WTC11 (cell line): ENCODE data around the gene STXBP3. TPM values are rescaled to one million over a fixed set of nuclear protein-coding genes. Genes with fewer than 3 reads are reported as not detected.

ENCODE experiments used
- ATAC-seq: fragments of 200-7000 bp; cut with Tn5 transposase; 2 replicates; pipeline ENCODE4 v1.10.0; 2021; ENCODE audit warnings: mild to moderate bottlenecking, moderate library complexity
- CTCF ChIA-PET: fragments of 300-600 bp; sonication (Branson Sonifier 250); formaldehyde crosslinking; loops from one replicate; lab custom pipeline; 2021; ENCODE audit warnings: antibody characterized with exemption; lab: Charles Lee
- POLR2A ChIA-PET: fragments of 350-600 bp; sonication (Branson Sonifier 250); formaldehyde crosslinking; loops from one replicate; lab custom pipeline; 2021; ENCODE audit warnings: antibody characterized with exemption; lab: Charles Lee
- DNase-seq: peaks from one replicate; pipeline ENCODE4 v3.0.0; 2021; ENCODE audit warnings: low spot score
- H3K27ac Mint-ChIP-seq: 2 replicates; pipeline ENCODE4 v1.8.0; 2021; ENCODE audit warnings: mixed read lengths
- H3K27me3 Mint-ChIP-seq: 2 replicates; pipeline ENCODE4 v1.8.0; 2021; ENCODE audit warnings: low read depth, mild to moderate bottlenecking, moderate library complexity, mixed read lengths
- H3K36me3 Mint-ChIP-seq: 2 replicates; pipeline ENCODE4 v1.8.0; 2021; ENCODE audit warnings: mixed read lengths
- H3K4me1 Mint-ChIP-seq: 2 replicates; pipeline ENCODE4 v1.8.0; 2022; ENCODE audit warnings: mixed read lengths
- H3K4me3 Mint-ChIP-seq: 2 replicates; pipeline ENCODE4 v1.8.0; 2021; ENCODE audit warnings: mild to moderate bottlenecking, moderate library complexity, mixed read lengths
- H3K9me3 Mint-ChIP-seq: 2 replicates; pipeline ENCODE4 v1.8.0; 2021; ENCODE audit warnings: mixed read lengths
- EMX1 ChIP-seq: fragments of 250-450 bp; sonication (Bioruptor Pico); IDR thresholded peaks from 2 replicates; pipeline ENCODE4 v1.8.0; 2021; ENCODE audit warnings: mild to moderate bottlenecking
- JAZF1 ChIP-seq: fragments of 250-450 bp; sonication (Bioruptor Pico); IDR thresholded peaks from 2 replicates; pipeline ENCODE4 v1.9.0; 2021; ENCODE audit warnings: moderate library complexity, mild to moderate bottlenecking, inconsistent platforms
- MXD4 ChIP-seq: fragments of 250-450 bp; sonication (Bioruptor Pico); IDR thresholded peaks from 2 replicates; pipeline ENCODE4 v1.8.0; 2021; ENCODE audit warnings: mild to moderate bottlenecking, moderate library complexity, borderline replicate concordance
- MYBL2 ChIP-seq: sonication (generic); formaldehyde crosslinking; IDR thresholded peaks from 2 replicates; pipeline ENCODE4 v1.8.1; 2023; ENCODE audit warnings: mild to moderate bottlenecking, moderate library complexity, missing genetic modification reagents
- NFYB ChIP-seq: sonication (generic); formaldehyde crosslinking; conservative IDR thresholded peaks from 2 replicates; pipeline ENCODE4 v1.8.0; 2022; ENCODE audit warnings: low read depth, missing genetic modification reagents
- OVOL2 ChIP-seq: fragments of 250-450 bp; sonication (Bioruptor Pico); IDR thresholded peaks from 2 replicates; pipeline ENCODE4 v1.9.0; 2021; ENCODE audit warnings: mild to moderate bottlenecking, borderline replicate concordance
- RELA ChIP-seq: sonication (generic); formaldehyde crosslinking; IDR thresholded peaks from 2 replicates; pipeline ENCODE4 v1.8.1; 2022; ENCODE audit warnings: missing genetic modification reagents, mild to moderate bottlenecking, borderline replicate concordance
- RORB ChIP-seq: fragments of 250-450 bp; sonication (Bioruptor Pico); IDR thresholded peaks from 2 replicates; pipeline ENCODE4 v1.9.0; 2021; ENCODE audit warnings: mild to moderate bottlenecking
- SOX15 ChIP-seq: fragments of 250-450 bp; sonication (Bioruptor Pico); IDR thresholded peaks from 2 replicates; pipeline ENCODE4 v1.9.0; 2021; ENCODE audit warnings: mild to moderate bottlenecking
- SP1 ChIP-seq: sonication (generic); formaldehyde crosslinking; conservative IDR thresholded peaks from 2 replicates; pipeline ENCODE4 v1.8.1; 2022; ENCODE audit warnings: missing genetic modification reagents
- ZNF219 ChIP-seq: sonication (generic); formaldehyde crosslinking; IDR thresholded peaks from 2 replicates; pipeline ENCODE4 v1.8.0; 2023; ENCODE audit warnings: missing genetic modification reagents, mild to moderate bottlenecking, borderline replicate concordance
- total RNA-seq: library from RNA; stranded (reverse); gene quantifications from 3 replicates; pipeline ENCODE4 v1.2.3, GENCODE V29; 2021
- TF ChIP-seq, protein P1 (sequence below): fragments of 250-450 bp; sonication (Bioruptor Pico); IDR thresholded peaks from 2 replicates; pipeline ENCODE4 v1.9.0; 2021; ENCODE audit warnings: mild to moderate bottlenecking, borderline replicate concordance
- TF ChIP-seq, protein P2 (sequence below): fragments of 200-600 bp; IDR thresholded peaks from 2 replicates; pipeline ENCODE4 v1.8.0; 2022; ENCODE audit warnings: antibody characterized with exemption
- TF ChIP-seq, protein P3 (sequence below): sonication (generic); formaldehyde crosslinking; IDR thresholded peaks from 2 replicates; pipeline ENCODE4 v1.8.1; 2023; ENCODE audit warnings: mild to moderate bottlenecking, missing genetic modification reagents
- TF ChIP-seq, protein P4 (sequence below): sonication (generic); formaldehyde crosslinking; IDR thresholded peaks from 2 replicates; pipeline ENCODE4 v1.8.1; 2022; ENCODE audit warnings: mild to moderate bottlenecking, missing genetic modification reagents, moderate library complexity, borderline replicate concordance
- TF ChIP-seq, protein P5 (sequence below): sonication (generic); formaldehyde crosslinking; IDR thresholded peaks from 2 replicates; pipeline ENCODE4 v1.8.1; 2022; ENCODE audit warnings: mild to moderate bottlenecking, moderate library complexity, missing genetic modification reagents
- TF ChIP-seq, protein P6 (sequence below): fragments of 250-450 bp; sonication (Bioruptor Pico); IDR thresholded peaks from 2 replicates; pipeline ENCODE4 v1.9.0; 2021; ENCODE audit warnings: moderate library complexity, mild to moderate bottlenecking, inconsistent platforms, borderline replicate concordance
- TF ChIP-seq, protein P7 (sequence below): fragments of 250-450 bp; sonication (Bioruptor Pico); IDR thresholded peaks from 2 replicates; pipeline ENCODE4 v1.8.0; 2021; ENCODE audit warnings: mild to moderate bottlenecking
- TF ChIP-seq, protein P8 (sequence below): sonication (generic); formaldehyde crosslinking; IDR thresholded peaks from 2 replicates; pipeline ENCODE4 v1.8.0; 2023; ENCODE audit warnings: missing genetic modification reagents, mild to moderate bottlenecking, borderline replicate concordance

STXBP3 gene
- total RNA-seq, 1 experiment from 2014 or later, result 26.1 TPM

DNA sequence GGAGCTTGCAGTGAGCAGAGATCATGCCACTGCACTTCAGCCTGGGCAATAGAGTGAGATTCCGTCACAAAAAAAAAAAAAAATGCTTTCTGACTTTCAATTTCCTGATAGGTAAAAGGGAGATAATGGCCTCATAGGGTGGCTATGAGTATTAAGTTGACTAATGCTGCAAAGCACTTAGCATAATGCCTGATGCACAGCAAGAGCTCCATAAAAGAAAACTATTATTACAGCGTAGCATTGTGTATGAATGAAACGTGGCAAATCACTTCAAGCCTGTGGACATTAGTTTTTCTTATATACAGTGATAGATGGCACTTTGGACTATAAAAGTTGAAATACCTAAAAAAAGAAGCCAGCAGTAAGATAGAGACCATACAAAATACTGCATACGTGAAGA lies 17.0 kb upstream of the STXBP3 start (continued):
- TF ChIP-seq, protein P1, sequence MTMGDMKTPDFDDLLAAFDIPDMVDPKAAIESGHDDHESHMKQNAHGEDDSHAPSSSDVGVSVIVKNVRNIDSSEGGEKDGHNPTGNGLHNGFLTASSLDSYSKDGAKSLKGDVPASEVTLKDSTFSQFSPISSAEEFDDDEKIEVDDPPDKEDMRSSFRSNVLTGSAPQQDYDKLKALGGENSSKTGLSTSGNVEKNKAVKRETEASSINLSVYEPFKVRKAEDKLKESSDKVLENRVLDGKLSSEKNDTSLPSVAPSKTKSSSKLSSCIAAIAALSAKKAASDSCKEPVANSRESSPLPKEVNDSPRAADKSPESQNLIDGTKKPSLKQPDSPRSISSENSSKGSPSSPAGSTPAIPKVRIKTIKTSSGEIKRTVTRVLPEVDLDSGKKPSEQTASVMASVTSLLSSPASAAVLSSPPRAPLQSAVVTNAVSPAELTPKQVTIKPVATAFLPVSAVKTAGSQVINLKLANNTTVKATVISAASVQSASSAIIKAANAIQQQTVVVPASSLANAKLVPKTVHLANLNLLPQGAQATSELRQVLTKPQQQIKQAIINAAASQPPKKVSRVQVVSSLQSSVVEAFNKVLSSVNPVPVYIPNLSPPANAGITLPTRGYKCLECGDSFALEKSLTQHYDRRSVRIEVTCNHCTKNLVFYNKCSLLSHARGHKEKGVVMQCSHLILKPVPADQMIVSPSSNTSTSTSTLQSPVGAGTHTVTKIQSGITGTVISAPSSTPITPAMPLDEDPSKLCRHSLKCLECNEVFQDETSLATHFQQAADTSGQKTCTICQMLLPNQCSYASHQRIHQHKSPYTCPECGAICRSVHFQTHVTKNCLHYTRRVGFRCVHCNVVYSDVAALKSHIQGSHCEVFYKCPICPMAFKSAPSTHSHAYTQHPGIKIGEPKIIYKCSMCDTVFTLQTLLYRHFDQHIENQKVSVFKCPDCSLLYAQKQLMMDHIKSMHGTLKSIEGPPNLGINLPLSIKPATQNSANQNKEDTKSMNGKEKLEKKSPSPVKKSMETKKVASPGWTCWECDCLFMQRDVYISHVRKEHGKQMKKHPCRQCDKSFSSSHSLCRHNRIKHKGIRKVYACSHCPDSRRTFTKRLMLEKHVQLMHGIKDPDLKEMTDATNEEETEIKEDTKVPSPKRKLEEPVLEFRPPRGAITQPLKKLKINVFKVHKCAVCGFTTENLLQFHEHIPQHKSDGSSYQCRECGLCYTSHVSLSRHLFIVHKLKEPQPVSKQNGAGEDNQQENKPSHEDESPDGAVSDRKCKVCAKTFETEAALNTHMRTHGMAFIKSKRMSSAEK, result no peak
- TF ChIP-seq RELA (CRISPR knock-in tag), result no peak
- TF ChIP-seq, protein P2, sequence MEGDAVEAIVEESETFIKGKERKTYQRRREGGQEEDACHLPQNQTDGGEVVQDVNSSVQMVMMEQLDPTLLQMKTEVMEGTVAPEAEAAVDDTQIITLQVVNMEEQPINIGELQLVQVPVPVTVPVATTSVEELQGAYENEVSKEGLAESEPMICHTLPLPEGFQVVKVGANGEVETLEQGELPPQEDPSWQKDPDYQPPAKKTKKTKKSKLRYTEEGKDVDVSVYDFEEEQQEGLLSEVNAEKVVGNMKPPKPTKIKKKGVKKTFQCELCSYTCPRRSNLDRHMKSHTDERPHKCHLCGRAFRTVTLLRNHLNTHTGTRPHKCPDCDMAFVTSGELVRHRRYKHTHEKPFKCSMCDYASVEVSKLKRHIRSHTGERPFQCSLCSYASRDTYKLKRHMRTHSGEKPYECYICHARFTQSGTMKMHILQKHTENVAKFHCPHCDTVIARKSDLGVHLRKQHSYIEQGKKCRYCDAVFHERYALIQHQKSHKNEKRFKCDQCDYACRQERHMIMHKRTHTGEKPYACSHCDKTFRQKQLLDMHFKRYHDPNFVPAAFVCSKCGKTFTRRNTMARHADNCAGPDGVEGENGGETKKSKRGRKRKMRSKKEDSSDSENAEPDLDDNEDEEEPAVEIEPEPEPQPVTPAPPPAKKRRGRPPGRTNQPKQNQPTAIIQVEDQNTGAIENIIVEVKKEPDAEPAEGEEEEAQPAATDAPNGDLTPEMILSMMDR, result no peak
- TF ChIP-seq, protein P3, sequence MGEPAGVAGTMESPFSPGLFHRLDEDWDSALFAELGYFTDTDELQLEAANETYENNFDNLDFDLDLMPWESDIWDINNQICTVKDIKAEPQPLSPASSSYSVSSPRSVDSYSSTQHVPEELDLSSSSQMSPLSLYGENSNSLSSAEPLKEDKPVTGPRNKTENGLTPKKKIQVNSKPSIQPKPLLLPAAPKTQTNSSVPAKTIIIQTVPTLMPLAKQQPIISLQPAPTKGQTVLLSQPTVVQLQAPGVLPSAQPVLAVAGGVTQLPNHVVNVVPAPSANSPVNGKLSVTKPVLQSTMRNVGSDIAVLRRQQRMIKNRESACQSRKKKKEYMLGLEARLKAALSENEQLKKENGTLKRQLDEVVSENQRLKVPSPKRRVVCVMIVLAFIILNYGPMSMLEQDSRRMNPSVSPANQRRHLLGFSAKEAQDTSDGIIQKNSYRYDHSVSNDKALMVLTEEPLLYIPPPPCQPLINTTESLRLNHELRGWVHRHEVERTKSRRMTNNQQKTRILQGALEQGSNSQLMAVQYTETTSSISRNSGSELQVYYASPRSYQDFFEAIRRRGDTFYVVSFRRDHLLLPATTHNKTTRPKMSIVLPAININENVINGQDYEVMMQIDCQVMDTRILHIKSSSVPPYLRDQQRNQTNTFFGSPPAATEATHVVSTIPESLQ (CRISPR knock-in tag), result no peak
- TF ChIP-seq, protein P4, sequence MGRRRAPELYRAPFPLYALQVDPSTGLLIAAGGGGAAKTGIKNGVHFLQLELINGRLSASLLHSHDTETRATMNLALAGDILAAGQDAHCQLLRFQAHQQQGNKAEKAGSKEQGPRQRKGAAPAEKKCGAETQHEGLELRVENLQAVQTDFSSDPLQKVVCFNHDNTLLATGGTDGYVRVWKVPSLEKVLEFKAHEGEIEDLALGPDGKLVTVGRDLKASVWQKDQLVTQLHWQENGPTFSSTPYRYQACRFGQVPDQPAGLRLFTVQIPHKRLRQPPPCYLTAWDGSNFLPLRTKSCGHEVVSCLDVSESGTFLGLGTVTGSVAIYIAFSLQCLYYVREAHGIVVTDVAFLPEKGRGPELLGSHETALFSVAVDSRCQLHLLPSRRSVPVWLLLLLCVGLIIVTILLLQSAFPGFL (CRISPR knock-in tag), result no peak
- TF ChIP-seq, all 79 proteins: peak for 0

DNA sequence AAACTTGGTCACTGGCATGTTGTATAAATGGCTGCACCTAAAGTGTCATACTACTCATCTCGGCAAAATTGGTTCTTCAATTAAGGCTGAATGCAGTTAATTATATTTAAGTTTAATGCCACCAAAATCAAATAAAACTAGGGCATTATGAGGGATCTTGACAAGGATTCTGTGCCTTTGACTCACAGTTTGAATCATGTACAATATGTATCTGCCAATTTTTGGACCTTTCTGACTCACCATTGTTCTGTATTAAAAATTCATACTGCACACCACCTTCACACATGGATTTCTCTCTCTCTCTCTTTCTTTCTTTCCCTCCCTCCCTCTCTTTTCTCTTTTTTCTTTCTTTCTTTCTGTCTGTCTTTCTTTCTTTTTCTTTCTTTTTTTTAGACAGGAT lies 14.1 kb upstream of the STXBP3 start:
- POLR2A ChIA-PET, result no interaction called here
- H3K36me3 Mint-ChIP-seq, result no peaks in the 10 kb centered on the region
- DNase-seq (no peak), ATAC-seq (no peak)
- CTCF ChIA-PET, result no interaction called here
- no peak overlapping the region for H3K27ac Mint-ChIP-seq
- no peaks in the 10 kb centered on the region for H3K9me3 Mint-ChIP-seq
- H3K4me3 Mint-ChIP-seq, result no peak overlapping the region
- no peaks in the 10 kb centered on the region for H3K27me3 Mint-ChIP-seq
- no peaks in the 10 kb centered on the region for H3K4me1 Mint-ChIP-seq
- TF ChIP-seq RORB (CRISPR knock-in tag), result no peak
- TF ChIP-seq, protein P5, sequence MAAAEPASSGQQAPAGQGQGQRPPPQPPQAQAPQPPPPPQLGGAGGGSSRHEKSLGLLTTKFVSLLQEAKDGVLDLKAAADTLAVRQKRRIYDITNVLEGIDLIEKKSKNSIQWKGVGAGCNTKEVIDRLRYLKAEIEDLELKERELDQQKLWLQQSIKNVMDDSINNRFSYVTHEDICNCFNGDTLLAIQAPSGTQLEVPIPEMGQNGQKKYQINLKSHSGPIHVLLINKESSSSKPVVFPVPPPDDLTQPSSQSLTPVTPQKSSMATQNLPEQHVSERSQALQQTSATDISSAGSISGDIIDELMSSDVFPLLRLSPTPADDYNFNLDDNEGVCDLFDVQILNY (CRISPR knock-in tag), result no peak
- TF ChIP-seq, protein P6, sequence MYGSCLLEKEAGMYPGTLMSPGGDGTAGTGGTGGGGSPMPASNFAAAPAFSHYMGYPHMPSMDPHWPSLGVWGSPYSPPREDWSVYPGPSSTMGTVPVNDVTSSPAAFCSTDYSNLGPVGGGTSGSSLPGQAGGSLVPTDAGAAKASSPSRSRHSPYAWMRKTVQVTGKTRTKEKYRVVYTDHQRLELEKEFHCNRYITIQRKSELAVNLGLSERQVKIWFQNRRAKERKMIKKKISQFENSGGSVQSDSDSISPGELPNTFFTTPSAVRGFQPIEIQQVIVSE, result no peak
- no peak for TF ChIP-seq ZNF219 (CRISPR knock-in tag)
- TF ChIP-seq EMX1 (CRISPR knock-in tag), result no peak
- TF ChIP-seq, protein P7, sequence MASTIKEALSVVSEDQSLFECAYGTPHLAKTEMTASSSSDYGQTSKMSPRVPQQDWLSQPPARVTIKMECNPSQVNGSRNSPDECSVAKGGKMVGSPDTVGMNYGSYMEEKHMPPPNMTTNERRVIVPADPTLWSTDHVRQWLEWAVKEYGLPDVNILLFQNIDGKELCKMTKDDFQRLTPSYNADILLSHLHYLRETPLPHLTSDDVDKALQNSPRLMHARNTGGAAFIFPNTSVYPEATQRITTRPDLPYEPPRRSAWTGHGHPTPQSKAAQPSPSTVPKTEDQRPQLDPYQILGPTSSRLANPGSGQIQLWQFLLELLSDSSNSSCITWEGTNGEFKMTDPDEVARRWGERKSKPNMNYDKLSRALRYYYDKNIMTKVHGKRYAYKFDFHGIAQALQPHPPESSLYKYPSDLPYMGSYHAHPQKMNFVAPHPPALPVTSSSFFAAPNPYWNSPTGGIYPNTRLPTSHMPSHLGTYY (CRISPR knock-in tag), result no peak
- TF ChIP-seq, protein P8, sequence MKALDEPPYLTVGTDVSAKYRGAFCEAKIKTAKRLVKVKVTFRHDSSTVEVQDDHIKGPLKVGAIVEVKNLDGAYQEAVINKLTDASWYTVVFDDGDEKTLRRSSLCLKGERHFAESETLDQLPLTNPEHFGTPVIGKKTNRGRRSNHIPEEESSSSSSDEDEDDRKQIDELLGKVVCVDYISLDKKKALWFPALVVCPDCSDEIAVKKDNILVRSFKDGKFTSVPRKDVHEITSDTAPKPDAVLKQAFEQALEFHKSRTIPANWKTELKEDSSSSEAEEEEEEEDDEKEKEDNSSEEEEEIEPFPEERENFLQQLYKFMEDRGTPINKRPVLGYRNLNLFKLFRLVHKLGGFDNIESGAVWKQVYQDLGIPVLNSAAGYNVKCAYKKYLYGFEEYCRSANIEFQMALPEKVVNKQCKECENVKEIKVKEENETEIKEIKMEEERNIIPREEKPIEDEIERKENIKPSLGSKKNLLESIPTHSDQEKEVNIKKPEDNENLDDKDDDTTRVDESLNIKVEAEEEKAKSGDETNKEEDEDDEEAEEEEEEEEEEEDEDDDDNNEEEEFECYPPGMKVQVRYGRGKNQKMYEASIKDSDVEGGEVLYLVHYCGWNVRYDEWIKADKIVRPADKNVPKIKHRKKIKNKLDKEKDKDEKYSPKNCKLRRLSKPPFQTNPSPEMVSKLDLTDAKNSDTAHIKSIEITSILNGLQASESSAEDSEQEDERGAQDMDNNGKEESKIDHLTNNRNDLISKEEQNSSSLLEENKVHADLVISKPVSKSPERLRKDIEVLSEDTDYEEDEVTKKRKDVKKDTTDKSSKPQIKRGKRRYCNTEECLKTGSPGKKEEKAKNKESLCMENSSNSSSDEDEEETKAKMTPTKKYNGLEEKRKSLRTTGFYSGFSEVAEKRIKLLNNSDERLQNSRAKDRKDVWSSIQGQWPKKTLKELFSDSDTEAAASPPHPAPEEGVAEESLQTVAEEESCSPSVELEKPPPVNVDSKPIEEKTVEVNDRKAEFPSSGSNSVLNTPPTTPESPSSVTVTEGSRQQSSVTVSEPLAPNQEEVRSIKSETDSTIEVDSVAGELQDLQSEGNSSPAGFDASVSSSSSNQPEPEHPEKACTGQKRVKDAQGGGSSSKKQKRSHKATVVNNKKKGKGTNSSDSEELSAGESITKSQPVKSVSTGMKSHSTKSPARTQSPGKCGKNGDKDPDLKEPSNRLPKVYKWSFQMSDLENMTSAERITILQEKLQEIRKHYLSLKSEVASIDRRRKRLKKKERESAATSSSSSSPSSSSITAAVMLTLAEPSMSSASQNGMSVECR (CRISPR knock-in tag), result no peak
- no peak for TF ChIP-seq SP1 (CRISPR knock-in tag)
- no peak for TF ChIP-seq SOX15 (CRISPR knock-in tag)
- TF ChIP-seq MXD4, result no peak
- TF ChIP-seq JAZF1 (CRISPR knock-in tag), result no peak
- no peak for TF ChIP-seq NFYB (CRISPR knock-in tag)
- TF ChIP-seq MYBL2 (CRISPR knock-in tag), result no peak
- no peak for TF ChIP-seq OVOL2 (CRISPR knock-in tag)
